Choroid plexus epithelial cell (primary cell): ENCODE data around the gene STKLD1.
"Not testable (repeated sequence)": the region's sequence is repeated elsewhere in the genome, so short reads cannot be mapped to it uniquely, and the experiment has no call there.

Experiments
- DNase-seq: peaks from one replicate; pipeline ENCODE4 v3.0.0-alpha.2; 2010; ENCODE audit warnings: low read depth
- H3K4me3 ChIP-seq: 2 replicates; pipeline ENCODE4 v1.5.1; 2011; ENCODE audit warnings: low read depth, mild to moderate bottlenecking, control low read depth, low read length, moderate library complexity
- TF ChIP-seq, protein P1 (sequence below): conservative IDR thresholded peaks from 2 replicates; pipeline ENCODE4 v1.5.1; 2011; ENCODE audit warnings: low read depth, mild to moderate bottlenecking, control low read depth, inconsistent platforms, low read length, moderate library complexity

STKLD1 gene

GRCh38 chr9:133386338-133386737, 10.2 kb downstream of the STKLD1 start:
- TF ChIP-seq, protein P1, sequence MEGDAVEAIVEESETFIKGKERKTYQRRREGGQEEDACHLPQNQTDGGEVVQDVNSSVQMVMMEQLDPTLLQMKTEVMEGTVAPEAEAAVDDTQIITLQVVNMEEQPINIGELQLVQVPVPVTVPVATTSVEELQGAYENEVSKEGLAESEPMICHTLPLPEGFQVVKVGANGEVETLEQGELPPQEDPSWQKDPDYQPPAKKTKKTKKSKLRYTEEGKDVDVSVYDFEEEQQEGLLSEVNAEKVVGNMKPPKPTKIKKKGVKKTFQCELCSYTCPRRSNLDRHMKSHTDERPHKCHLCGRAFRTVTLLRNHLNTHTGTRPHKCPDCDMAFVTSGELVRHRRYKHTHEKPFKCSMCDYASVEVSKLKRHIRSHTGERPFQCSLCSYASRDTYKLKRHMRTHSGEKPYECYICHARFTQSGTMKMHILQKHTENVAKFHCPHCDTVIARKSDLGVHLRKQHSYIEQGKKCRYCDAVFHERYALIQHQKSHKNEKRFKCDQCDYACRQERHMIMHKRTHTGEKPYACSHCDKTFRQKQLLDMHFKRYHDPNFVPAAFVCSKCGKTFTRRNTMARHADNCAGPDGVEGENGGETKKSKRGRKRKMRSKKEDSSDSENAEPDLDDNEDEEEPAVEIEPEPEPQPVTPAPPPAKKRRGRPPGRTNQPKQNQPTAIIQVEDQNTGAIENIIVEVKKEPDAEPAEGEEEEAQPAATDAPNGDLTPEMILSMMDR, result no peak
- no peak overlapping the region for H3K4me3 ChIP-seq
- no peak for DNase-seq

DNA sequence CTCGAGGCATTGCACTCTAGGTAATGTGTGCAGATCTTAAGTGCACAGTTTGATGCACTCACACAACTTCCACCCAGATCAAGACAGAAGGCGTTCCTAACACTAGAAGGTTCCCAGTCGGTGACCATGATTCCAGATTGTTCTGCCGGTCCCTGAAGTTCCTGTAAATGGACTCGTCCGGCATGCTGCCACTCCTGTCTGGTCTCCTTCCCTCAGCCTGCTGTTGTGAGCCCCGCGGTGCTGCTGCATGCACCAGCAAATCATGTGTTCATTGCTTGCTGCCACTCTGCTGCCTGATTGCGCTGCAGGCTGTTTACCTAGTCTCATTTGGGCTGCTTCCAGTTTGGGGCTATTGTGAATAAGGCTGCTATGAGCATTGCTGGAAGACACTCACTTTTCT, 11.5 kb downstream of the STKLD1 start:
- TF ChIP-seq, protein P1, result no peak
- H3K4me3 ChIP-seq, result no peak overlapping the region
- no peak for DNase-seq

DNA sequence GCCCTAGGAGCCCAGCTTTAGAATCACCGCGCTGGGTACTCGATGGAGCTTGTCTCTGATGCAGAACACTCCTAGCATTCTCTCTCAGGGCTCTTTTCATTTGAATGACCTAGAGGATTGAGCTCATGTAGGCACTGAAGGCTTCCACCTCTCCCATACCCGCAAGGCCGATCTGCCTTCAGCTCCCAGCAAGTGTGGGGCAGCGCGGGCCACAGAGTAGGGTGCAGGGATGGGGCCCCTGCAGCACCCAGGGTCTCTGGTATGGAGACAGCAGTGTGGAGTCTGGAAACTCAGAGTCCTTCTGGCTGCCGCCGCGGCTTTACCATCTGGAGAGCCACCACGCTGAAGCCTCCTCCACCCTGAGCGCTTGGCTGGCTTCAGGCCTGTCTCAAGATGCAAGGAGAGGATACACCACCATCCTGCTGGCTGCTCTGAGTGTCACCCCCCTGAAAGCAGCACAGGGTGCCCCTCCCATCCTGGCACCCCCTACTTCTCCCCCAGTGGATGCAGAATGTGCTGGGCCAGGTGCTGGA, 12.9 kb downstream of the STKLD1 start:
- no peak overlapping the region for H3K4me3 ChIP-seq
- TF ChIP-seq, protein P1, result no peak

GRCh38 chr9:133389562-133389961, 13.4 kb downstream of the STKLD1 start:
- H3K4me3 ChIP-seq, result no peak overlapping the region
- TF ChIP-seq, protein P1, result no peak
- DNase-seq, result no peak

More for the DNA sequence above, 12.9 kb downstream of the STKLD1 start:
- no peak for DNase-seq

- TF ChIP-seq, protein P1, result no peak
- DNase-seq, result no peak
- H3K4me3 ChIP-seq, result no peak overlapping the region
Measured at GRCh38 chr9:133390713-133391112, 14.5 kb downstream of the STKLD1 start.

GRCh38 chr9:133391449-133391848, 15.3 kb downstream of the STKLD1 start:
- DNase-seq, H3K4me3 ChIP-seq: not testable (repeated sequence)

DNA sequence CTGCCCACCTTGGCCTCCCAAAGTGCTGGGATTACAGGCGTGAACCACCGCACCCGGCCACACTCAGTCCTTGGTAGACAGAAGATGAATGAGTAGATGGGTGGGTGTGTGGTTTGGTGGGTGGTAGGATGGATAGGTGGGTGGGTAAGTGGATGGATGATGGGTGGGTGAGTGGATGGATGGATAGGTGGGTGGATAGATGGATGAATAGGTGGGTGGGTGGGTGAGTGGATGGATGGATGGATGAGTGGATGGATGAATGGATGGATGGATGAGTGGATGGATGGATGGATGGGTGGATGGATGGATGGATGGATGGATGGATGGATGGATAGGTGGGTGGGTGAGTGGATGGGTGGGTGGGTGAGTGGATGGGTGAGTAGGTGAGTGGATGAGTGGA, 16.1 kb downstream of the STKLD1 start:
- not testable (repeated sequence) for H3K4me3 ChIP-seq, DNase-seq

DNA sequence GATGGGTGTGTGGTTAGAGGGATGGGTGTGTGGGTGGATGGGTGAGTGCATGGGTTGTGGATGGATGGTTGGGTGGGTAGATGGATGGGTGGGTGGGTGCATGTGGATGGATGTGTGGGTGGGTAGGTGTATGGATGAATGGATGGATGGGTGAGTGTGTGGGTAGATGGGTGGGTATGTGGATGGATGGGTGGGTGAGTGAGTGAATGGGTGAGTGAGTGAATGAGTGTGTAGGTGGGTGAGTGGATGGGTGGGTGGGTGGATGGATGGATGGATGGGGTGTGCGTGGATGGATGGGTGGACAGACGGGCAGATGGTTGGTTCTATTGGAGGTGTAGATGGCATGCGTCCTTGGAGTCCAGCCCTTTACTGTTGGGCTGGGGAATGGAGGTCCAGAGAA, 17.2 kb downstream of the STKLD1 start:
- DNase-seq, result no peak
- TF ChIP-seq, protein P1, result no peak
- H3K4me3 ChIP-seq, result no peak overlapping the region
